SK-N-SH (cell line): ENCODE results near the gene KIAA0232.

Source experiments
- CTCF ChIP-seq: fragments of 200-600 bp; sonication (generic); IDR thresholded peaks from 2 replicates; pipeline ENCODE4 v1.6.1; 2017; ENCODE audit warnings: antibody characterized with exemption, mild to moderate bottlenecking, moderate library complexity
- FOXJ3 ChIP-seq: sonication (generic); formaldehyde crosslinking; IDR thresholded peaks from 2 replicates; pipeline ENCODE4 v1.5.1; 2020; ENCODE audit warnings: mild to moderate bottlenecking, missing genetic modification reagents

GRCh38 chr4:6848717-6849305 is 66.3 kb downstream of the KIAA0232 start:
- no peak for TF ChIP-seq FOXJ3 (CRISPR knock-in tag)
- no peak for TF ChIP-seq CTCF
